MCF 10A (cell line): Measurements from ENCODE around the gene PGM5. TPM values are rescaled to one million over a fixed set of nuclear protein-coding genes. Genes with fewer than 3 reads are reported as not detected.

Source experiments
- BruUV-seq: library from RNA; stranded (reverse); fragments of 400-500 nt; replicated peaks from 2 replicates; lab custom pipeline; 2021; lab: Mats Ljungman, UMichigan
- CTCF ChIA-PET: fragments of 300-600 bp; sonication (Branson Sonifier 250); formaldehyde crosslinking; extraction: SDS; loops from one replicate; lab custom pipeline; 2021; ENCODE audit warnings: antibody characterized with exemption, inconsistent platforms; lab: Yijun Ruan, JAX
- POLR2A ChIA-PET: fragments of 300-600, 350-650 bp; sonication (Branson Sonifier 250); formaldehyde crosslinking; extraction: SDS; loops from one replicate; lab custom pipeline; 2020; ENCODE audit warnings: antibody characterized with exemption, inconsistent platforms; lab: Yijun Ruan, JAX
- DNase-seq: peaks from one replicate; pipeline ENCODE4 v3.0.0-alpha.2; 2018; ENCODE audit not compliant: unreplicated experiment
- H3K27ac Mint-ChIP-seq: one replicate; pipeline ENCODE4 v1.8.0; 2022; ENCODE audit warnings: mild to moderate bottlenecking, low read depth, mixed read lengths; ENCODE audit not compliant: unreplicated experiment
- H3K27me3 Mint-ChIP-seq: one replicate; pipeline ENCODE4 v1.8.0; 2022; ENCODE audit warnings: mixed read lengths; ENCODE audit not compliant: insufficient read depth, unreplicated experiment
- H3K36me3 Mint-ChIP-seq: one replicate; pipeline ENCODE4 v1.8.0; 2022; ENCODE audit warnings: mild to moderate bottlenecking, moderate library complexity, mixed read lengths; ENCODE audit not compliant: insufficient read depth, unreplicated experiment
- H3K4me1 Mint-ChIP-seq: one replicate; pipeline ENCODE4 v1.8.0; 2022; ENCODE audit warnings: mixed read lengths; ENCODE audit not compliant: insufficient read depth, unreplicated experiment
- H3K4me3 Mint-ChIP-seq: one replicate; pipeline ENCODE4 v1.8.0; 2022; ENCODE audit warnings: mild to moderate bottlenecking, moderate library complexity, mixed read lengths; ENCODE audit not compliant: unreplicated experiment
- H3K9me3 Mint-ChIP-seq: one replicate; pipeline ENCODE4 v1.8.0; 2022; ENCODE audit warnings: mixed read lengths; ENCODE audit not compliant: unreplicated experiment
- intact Hi-C: fragments of 100-400 bp; cut with micrococcal nuclease; formaldehyde crosslinking; loops from 2 replicates; pipeline ENCODE4 v1.14.1; 2022
- total RNA-seq: library from RNA; stranded (reverse); gene quantifications from 2 replicates; pipeline ENCODE4 v1.2.3, GENCODE V29; 2022
- TF ChIP-seq, protein P1 (sequence below): fragments of 200-600 bp; IDR thresholded peaks from one replicate; pipeline ENCODE4 v1.8.0; 2022; ENCODE audit warnings: antibody characterized with exemption, mild to moderate bottlenecking; ENCODE audit not compliant: unreplicated experiment

PGM5 gene
- total RNA-seq, 1 experiment from 2014 or later = not detected

DNA sequence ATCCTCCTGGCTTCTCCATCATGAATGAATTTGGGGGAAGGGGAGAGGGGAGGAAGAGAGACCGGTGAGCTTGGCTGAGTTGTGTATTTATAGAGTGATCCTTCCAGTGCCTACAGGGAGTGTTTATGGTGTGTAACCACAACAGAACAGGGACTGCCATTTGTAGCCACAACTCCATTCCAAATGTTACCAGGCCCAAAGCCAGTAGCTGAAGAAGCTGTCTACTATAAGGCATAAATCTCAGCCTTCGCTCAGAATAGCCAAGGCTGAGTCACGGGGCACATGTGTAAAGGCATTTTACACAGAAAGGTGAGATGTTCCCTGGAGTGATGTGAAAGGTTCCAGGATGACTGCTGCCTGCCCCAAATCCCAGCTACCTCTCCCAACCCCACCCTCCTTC lies 181.8 kb downstream of the PGM5 start:
- Mint-ChIP-seq H3K36me3 (no peaks in the 10 kb centered on the region), H3K4me3 (no peak overlapping the region), H3K27ac (no peak overlapping the region), H3K4me1 (no peaks in the 10 kb centered on the region), H3K9me3 (no peaks in the 10 kb centered on the region), H3K27me3 (peaks cover 20% of the 10 kb centered on the region)
- CTCF ChIA-PET = interaction anchor here (1.1 kb wide), 1 partner anchor 17 kb away, joined by 5 read pairs; no protein-coding TSS in a partner anchor
- DNase-seq = no peak
- TF ChIP-seq, protein P1, sequence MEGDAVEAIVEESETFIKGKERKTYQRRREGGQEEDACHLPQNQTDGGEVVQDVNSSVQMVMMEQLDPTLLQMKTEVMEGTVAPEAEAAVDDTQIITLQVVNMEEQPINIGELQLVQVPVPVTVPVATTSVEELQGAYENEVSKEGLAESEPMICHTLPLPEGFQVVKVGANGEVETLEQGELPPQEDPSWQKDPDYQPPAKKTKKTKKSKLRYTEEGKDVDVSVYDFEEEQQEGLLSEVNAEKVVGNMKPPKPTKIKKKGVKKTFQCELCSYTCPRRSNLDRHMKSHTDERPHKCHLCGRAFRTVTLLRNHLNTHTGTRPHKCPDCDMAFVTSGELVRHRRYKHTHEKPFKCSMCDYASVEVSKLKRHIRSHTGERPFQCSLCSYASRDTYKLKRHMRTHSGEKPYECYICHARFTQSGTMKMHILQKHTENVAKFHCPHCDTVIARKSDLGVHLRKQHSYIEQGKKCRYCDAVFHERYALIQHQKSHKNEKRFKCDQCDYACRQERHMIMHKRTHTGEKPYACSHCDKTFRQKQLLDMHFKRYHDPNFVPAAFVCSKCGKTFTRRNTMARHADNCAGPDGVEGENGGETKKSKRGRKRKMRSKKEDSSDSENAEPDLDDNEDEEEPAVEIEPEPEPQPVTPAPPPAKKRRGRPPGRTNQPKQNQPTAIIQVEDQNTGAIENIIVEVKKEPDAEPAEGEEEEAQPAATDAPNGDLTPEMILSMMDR = no peak
- BruUV-seq = no TSS peak
- intact Hi-C loops = no loop called here
- POLR2A ChIA-PET = no interaction called here

DNA sequence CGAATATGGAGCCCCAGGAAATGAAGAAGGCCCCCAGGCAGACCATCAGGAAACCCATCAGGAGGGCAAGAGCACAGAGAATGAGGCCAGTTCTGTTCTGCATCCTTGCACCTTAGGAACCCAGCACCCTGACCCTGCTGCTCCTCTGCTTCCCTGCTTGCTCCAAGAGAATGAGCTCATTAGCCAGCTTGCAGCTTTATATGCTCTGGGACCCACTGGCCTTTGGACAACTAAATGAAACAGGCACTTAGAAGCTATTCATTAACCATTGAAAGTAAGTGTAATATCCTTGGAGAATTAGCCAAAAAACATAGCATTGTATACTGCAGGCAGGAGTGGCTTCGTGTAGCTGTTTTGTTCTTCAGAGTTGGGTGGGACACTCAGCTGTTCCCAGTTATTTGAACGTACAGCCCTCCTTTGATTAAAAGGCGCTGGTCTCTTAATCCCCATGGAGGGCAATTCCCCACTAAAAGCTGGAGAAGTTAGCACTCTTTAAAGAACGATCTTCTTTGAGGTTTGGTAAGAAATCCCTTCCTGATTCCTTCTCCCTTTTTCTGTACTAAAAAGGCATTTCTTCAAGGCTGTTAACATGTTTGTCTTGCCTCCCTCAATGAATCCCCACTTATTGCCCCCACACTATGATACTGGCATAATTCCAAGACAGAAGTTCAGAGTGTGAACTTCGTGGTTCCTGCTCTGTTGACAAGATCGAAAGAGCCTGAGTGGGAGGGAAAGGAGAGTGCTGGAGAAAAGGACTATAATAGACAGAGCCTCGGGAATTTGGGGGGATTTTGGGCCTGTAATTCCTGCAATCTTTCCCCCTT lies 184.5 kb downstream of the PGM5 start, which contains the start of gene TMEM252:
TMEM252 (minus strand) TSS at position 172 of the 824 bp plus-strand sequence; CDS start at position 103, 69 bp downstream.
- TF ChIP-seq, protein P1 = no peak
- CTCF ChIA-PET = interaction anchor here (0.6 to 1.4 kb wide), 5 partner anchors 10 to 248 kb away, joined by 3 to 4 read pairs (median 3); no protein-coding TSS in a partner anchor

DNA sequence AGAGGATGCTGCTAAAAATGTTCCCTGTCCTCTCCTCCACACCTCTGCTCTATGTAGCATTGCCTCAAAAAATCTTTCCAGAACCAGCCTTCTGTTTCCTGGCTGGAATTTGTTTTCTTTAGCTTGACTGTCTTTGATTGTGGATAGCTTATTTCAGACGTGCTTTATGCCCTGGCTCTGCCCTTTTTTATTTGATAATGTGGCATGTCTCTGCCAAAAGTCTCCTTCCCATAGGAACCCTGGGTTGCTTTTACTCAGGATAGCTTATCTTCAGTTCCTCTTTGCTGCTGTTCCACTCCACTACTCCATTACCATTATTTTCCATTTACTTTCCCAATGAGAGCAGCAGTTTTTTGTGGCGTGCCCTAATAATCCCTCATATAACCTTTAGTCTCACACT lies 185.2 kb downstream of the PGM5 start:
- no peaks in the 10 kb centered on the region for H3K4me1 Mint-ChIP-seq
- no peak for DNase-seq
- H3K27ac Mint-ChIP-seq = no peak overlapping the region
- no peak overlapping the region for H3K4me3 Mint-ChIP-seq
- ChIA-PET CTCF (interaction anchor here (0.6 to 1.4 kb wide), 8 partner anchors 10 to 486 kb away, joined by 3 to 4 read pairs (median 4); no protein-coding TSS in a partner anchor), POLR2A (no interaction called here)
- no peaks in the 10 kb centered on the region for H3K9me3 Mint-ChIP-seq
- TF ChIP-seq, protein P1 = no peak
- BruUV-seq = no TSS peak
- intact Hi-C loops = no loop called here
- H3K27me3 Mint-ChIP-seq = peaks cover 27% of the 10 kb centered on the region
- H3K36me3 Mint-ChIP-seq = no peaks in the 10 kb centered on the region

More for the DNA sequence above, 184.5 kb downstream of the PGM5 start, which contains the start of gene TMEM252:
- H3K9me3 Mint-ChIP-seq = no peaks in the 10 kb centered on the region
- intact Hi-C loops = no loop called here
- H3K4me1 Mint-ChIP-seq = no peaks in the 10 kb centered on the region
- no peak for DNase-seq
- no peaks in the 10 kb centered on the region for H3K36me3 Mint-ChIP-seq
- H3K27me3 Mint-ChIP-seq = peaks cover 27% of the 10 kb centered on the region
- no TSS peak for BruUV-seq
- POLR2A ChIA-PET = no interaction called here
- H3K27ac Mint-ChIP-seq = no peak within 1 kb of the TSS
- no peak within 1 kb of the TSS for H3K4me3 Mint-ChIP-seq

DNA sequence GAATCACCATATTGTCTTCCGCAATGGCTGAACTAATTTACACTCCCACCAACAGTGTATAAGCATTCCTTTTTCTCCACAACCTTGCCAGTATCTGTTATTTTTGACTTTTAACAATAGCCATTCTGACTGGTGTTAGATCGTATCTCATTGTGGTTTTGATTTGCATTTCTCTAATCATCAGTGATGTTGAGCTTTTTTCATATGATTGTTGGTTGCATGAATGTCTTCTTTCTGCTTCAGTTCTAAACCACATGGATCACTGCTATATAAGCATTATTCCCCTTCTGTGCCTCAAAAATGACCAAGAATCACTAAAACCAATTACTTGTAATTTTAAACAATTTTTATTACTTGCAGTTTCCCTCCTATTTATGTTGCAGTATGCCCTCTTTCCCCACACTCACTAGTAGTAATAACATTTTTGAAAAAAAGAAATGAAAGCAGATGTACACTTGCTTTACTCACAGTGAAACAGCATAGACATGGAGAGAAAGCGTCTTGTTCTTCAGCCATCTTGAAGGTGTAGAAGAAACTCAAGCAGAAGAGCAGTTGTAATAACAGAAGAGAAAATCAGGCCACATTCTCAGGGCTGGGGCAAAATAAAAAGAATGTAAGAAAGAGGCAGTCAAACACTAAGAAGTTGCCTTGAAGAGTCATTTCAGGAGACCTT lies 188.8 kb downstream of the PGM5 start:
- no peaks in the 10 kb centered on the region for H3K36me3 Mint-ChIP-seq
- POLR2A ChIA-PET = no interaction called here
- intact Hi-C loops = no loop called here
- no peak overlapping the region for H3K4me3 Mint-ChIP-seq
- TF ChIP-seq, protein P1 = no peak
- CTCF ChIA-PET = interaction anchor here (0.6 to 0.7 kb wide), 3 partner anchors 51 to 679 kb away, joined by 3 read pairs; no protein-coding TSS in a partner anchor
- no peak for DNase-seq
- no peaks in the 10 kb centered on the region for H3K4me1 Mint-ChIP-seq
- no peaks in the 10 kb centered on the region for H3K9me3 Mint-ChIP-seq
- H3K27ac Mint-ChIP-seq = no peak overlapping the region
- H3K27me3 Mint-ChIP-seq = peaks cover 7% of the 10 kb centered on the region
- BruUV-seq = no TSS peak
